ENCODE data around the gene CEACAM5.

CEACAM5 gene

DNA sequence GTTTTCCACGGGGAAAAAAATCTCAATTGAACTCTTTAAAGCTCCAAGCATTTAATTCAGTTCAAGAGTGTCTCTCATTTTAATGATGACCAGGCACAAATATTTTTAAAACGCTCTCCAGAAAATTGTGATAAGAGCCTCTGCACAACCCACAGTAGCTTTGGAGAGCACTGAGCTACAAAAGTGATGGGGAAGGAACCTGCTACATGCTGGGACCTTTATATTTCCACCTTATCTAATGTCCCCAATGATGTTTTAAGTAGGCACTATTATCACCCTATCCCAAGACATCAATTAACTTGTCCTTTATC lies 32.8 kb downstream of the CEACAM5 start:
- H3K4me1 ChIP-seq (ENCODE audit: control insufficient read depth, insufficient read depth, low read length), result no peaks in the 10 kb centered on the region
- H3K27ac ChIP-seq (ENCODE audit: extremely low read depth, low read depth, low read length), result no peak overlapping the region
- H3K36me3 ChIP-seq (ENCODE audit: control insufficient read depth in 2 of 2, insufficient read depth in 1 of 2, low read length in 2 of 2), result no peaks in the 10 kb centered on the region
- H3K4me3 ChIP-seq (ENCODE audit: low read depth, low read length), result no peak overlapping the region
- no peak for TF ChIP-seq ZNF266 (tag by site-specific recombination; IDR thresholded peaks at IDR 0.05; ENCODE audit: low read depth)
- no peak for TF ChIP-seq SCRT2 (tag by site-specific recombination; IDR thresholded peaks at IDR 0.05)
- TF ChIP-seq ZNF404 (tag by site-specific recombination; IDR thresholded peaks at IDR 0.05), result no peak
- TF ChIP-seq ZNF658 (tag by site-specific recombination; IDR thresholded peaks at IDR 0.05), result no peak
- TF ChIP-seq IKZF3 (tag by site-specific recombination; IDR thresholded peaks at IDR 0.05), result no peak
- TF ChIP-seq GLI4 (tag by site-specific recombination; IDR thresholded peaks at IDR 0.05), result no peak
- no peak for TF ChIP-seq SETDB1 (IDR thresholded peaks at IDR 0.05; ENCODE audit: insufficient read length, low read length)
- TF ChIP-seq AEBP2 (tag by site-specific recombination; IDR thresholded peaks at IDR 0.05; ENCODE audit: borderline replicate concordance), result no peak
- TF ChIP-seq SP2 (tag by site-specific recombination; IDR thresholded peaks at IDR 0.05), result no peak
- no peak for TF ChIP-seq KLF7 (tag by site-specific recombination; IDR thresholded peaks at IDR 0.05; ENCODE audit: borderline replicate concordance)
- no peak for TF ChIP-seq ZNF596 (tag by site-specific recombination; IDR thresholded peaks at IDR 0.05)
- no peak for TF ChIP-seq ZNF133 (tag by site-specific recombination; IDR thresholded peaks at IDR 0.05)
- TF ChIP-seq, protein P1, sequence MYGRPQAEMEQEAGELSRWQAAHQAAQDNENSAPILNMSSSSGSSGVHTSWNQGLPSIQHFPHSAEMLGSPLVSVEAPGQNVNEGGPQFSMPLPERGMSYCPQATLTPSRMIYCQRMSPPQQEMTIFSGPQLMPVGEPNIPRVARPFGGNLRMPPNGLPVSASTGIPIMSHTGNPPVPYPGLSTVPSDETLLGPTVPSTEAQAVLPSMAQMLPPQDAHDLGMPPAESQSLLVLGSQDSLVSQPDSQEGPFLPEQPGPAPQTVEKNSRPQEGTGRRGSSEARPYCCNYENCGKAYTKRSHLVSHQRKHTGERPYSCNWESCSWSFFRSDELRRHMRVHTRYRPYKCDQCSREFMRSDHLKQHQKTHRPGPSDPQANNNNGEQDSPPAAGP (tag by site-specific recombination; IDR thresholded peaks at IDR 0.05), result no peak
- TF ChIP-seq, protein P2, sequence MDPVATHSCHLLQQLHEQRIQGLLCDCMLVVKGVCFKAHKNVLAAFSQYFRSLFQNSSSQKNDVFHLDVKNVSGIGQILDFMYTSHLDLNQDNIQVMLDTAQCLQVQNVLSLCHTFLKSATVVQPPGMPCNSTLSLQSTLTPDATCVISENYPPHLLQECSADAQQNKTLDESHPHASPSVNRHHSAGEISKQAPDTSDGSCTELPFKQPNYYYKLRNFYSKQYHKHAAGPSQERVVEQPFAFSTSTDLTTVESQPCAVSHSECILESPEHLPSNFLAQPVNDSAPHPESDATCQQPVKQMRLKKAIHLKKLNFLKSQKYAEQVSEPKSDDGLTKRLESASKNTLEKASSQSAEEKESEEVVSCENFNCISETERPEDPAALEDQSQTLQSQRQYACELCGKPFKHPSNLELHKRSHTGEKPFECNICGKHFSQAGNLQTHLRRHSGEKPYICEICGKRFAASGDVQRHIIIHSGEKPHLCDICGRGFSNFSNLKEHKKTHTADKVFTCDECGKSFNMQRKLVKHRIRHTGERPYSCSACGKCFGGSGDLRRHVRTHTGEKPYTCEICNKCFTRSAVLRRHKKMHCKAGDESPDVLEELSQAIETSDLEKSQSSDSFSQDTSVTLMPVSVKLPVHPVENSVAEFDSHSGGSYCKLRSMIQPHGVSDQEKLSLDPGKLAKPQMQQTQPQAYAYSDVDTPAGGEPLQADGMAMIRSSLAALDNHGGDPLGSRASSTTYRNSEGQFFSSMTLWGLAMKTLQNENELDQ (tag by site-specific recombination; IDR thresholded peaks at IDR 0.05; ENCODE audit: low read depth), result no peak
- no peak for TF ChIP-seq OVOL3 (tag by site-specific recombination; IDR thresholded peaks at IDR 0.05)
- no peak for TF ChIP-seq ELK4 (IDR thresholded peaks at IDR 0.05; ENCODE audit: borderline replicate concordance, low read depth, low read length)
- TF ChIP-seq ZNF10 (tag by site-specific recombination; IDR thresholded peaks at IDR 0.05), result no peak
- ChIA-PET POLR2A (no interaction called here), CTCF (interaction anchor here (0.7 to 3.2 kb wide), 3 partner anchors 13 to 94 kb away, joined by 4 to 34 read pairs (median 34); partner anchors contain the start of gene CEACAM6)
- no peaks in the 10 kb centered on the region for H3K9me3 ChIP-seq (ENCODE audit: control insufficient read depth, insufficient read depth, low read depth, low read length)

GRCh38 chr19:41744850-41745249 lies 36.4 kb downstream of the CEACAM5 start:
- POLR2A ChIA-PET, result interaction anchor here (0.6 kb wide), 1 partner anchor 327 kb away, joined by 4 read pairs; no protein-coding TSS in a partner anchor
- Histone ChIP-seq H3K27ac (ENCODE audit: extremely low read depth, low read depth, low read length) (no peak overlapping the region), H3K36me3 (ENCODE audit: control insufficient read depth in 2 of 2, insufficient read depth in 1 of 2, low read length in 2 of 2) (no peaks in the 10 kb centered on the region), H3K9me3 (ENCODE audit: control insufficient read depth, insufficient read depth, low read depth, low read length) (no peaks in the 10 kb centered on the region), H3K4me1 (ENCODE audit: control insufficient read depth, insufficient read depth, low read length) (peaks cover 2% of the 10 kb centered on the region; the same call in 1 of the 2 replicates), H3K4me3 (ENCODE audit: low read depth, low read length) (no peak overlapping the region)
- TF ChIP-seq GLIS2 (tag by site-specific recombination; IDR thresholded peaks at IDR 0.05) (no peak), CTCF (tag by site-specific recombination; IDR thresholded peaks at IDR 0.05) (no peak), ZNF596 (tag by site-specific recombination; IDR thresholded peaks at IDR 0.05) (no peak), ZNF169 (tag by site-specific recombination; IDR thresholded peaks at IDR 0.05) (no peak), ZNF223 (tag by site-specific recombination; IDR thresholded peaks at IDR 0.05) (no peak)
- CTCF ChIA-PET, result interaction anchor here (0.6 to 7.1 kb wide), 11 partner anchors 8 to 174 kb away, joined by 3 to 121 read pairs (median 8); partner anchors contain the start of gene CEACAM5

Measured in HEK293 (cell line).